ENCODE results near the gene EDN2.

EDN2 gene

DNA sequence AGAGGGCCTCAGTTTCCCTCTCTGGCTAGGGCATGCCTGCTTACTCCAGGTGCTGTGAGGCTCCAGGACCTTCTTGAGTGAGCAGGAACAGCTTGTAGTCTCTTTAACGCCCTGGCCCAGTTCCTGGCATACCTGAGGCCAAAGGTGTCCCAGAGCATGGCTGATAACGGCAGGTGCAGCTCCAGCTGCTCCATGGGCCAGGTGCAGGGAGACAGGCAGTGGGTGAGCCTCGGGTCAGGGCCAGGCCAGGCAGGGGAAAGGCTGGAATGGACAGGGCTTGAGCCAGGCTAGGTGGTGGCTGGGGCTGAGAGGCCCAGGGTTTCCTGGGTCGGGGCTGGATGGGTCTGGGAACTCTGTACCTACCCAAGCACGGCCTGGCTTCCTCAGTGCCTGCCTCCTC, 18.3 kb downstream of the EDN2 start (continued):
- TF ChIP-seq ZNF560 (tag by site-specific recombination; IDR thresholded peaks at IDR 0.05; ENCODE audit: borderline replicate concordance) = no peak

DNA sequence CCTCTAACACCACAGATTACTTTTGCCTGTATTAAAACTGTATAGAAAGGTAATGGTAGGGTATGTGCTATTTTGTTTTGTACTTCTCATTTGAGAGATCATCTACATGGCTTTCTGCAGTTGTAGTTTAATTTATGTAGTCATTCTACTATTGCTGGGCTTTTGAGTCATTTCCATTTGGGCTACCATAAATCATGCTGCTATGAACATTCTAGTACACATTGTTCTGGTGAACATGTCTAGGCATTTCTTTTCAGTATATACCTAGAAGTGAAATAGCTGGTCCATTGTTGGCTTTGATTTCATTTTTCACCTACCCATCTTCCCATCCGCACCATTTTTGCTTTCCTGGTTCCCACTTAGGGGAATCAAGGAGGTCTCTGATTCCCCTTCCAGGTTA, 18.7 kb downstream of the EDN2 start:
- no peak overlapping the region for H3K27ac ChIP-seq (ENCODE audit: extremely low read depth, low read depth, low read length)

More for the DNA sequence above, 18.7 kb downstream of the EDN2 start:
- no peaks in the 10 kb centered on the region for H3K9me3 ChIP-seq (ENCODE audit: control insufficient read depth, insufficient read depth, low read depth, low read length)
- ChIA-PET POLR2A (no interaction called here), CTCF (no interaction called here)
- TF ChIP-seq TCF7L2 (IDR thresholded peaks at IDR 0.05; ENCODE audit: borderline replicate concordance, low read depth, low read length) = no peak
- no peak for TF ChIP-seq ZNF140 (tag by site-specific recombination; IDR thresholded peaks at IDR 0.05)
- no peak for TF ChIP-seq ZSCAN30 (tag by site-specific recombination; IDR thresholded peaks at IDR 0.05)
- TF ChIP-seq, protein P1, sequence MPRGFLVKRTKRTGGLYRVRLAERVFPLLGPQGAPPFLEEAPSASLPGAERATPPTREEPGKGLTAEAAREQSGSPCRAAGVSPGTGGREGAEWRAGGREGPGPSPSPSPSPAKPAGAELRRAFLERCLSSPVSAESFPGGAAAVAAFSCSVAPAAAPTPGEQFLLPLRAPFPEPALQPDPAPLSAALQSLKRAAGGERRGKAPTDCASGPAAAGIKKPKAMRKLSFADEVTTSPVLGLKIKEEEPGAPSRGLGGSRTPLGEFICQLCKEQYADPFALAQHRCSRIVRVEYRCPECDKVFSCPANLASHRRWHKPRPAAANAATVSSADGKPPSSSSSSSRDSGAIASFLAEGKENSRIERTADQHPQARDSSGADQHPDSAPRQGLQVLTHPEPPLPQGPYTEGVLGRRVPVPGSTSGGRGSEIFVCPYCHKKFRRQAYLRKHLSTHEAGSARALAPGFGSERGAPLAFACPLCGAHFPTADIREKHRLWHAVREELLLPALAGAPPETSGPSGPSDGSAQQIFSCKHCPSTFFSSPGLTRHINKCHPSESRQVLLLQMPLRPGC (tag by site-specific recombination; IDR thresholded peaks at IDR 0.05) = no peak
- no peak for TF ChIP-seq ZNF132 (tag by site-specific recombination; IDR thresholded peaks at IDR 0.05; ENCODE audit: borderline replicate concordance)
- no peak for TF ChIP-seq ZNF510 (tag by site-specific recombination; IDR thresholded peaks at IDR 0.05; ENCODE audit: insufficient replicate concordance)
- TF ChIP-seq, protein P2, sequence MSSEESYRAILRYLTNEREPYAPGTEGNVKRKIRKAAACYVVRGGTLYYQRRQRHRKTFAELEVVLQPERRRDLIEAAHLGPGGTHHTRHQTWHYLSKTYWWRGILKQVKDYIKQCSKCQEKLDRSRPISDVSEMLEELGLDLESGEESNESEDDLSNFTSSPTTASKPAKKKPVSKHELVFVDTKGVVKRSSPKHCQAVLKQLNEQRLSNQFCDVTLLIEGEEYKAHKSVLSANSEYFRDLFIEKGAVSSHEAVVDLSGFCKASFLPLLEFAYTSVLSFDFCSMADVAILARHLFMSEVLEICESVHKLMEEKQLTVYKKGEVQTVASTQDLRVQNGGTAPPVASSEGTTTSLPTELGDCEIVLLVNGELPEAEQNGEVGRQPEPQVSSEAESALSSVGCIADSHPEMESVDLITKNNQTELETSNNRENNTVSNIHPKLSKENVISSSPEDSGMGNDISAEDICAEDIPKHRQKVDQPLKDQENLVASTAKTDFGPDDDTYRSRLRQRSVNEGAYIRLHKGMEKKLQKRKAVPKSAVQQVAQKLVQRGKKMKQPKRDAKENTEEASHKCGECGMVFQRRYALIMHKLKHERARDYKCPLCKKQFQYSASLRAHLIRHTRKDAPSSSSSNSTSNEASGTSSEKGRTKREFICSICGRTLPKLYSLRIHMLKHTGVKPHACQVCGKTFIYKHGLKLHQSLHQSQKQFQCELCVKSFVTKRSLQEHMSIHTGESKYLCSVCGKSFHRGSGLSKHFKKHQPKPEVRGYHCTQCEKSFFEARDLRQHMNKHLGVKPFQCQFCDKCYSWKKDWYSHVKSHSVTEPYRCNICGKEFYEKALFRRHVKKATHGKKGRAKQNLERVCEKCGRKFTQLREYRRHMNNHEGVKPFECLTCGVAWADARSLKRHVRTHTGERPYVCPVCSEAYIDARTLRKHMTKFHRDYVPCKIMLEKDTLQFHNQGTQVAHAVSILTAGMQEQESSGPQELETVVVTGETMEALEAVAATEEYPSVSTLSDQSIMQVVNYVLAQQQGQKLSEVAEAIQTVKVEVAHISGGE (tag by site-specific recombination; conservative IDR thresholded peaks at IDR 0.05; ENCODE audit: low read depth) = no peak
- TF ChIP-seq, protein P3, sequence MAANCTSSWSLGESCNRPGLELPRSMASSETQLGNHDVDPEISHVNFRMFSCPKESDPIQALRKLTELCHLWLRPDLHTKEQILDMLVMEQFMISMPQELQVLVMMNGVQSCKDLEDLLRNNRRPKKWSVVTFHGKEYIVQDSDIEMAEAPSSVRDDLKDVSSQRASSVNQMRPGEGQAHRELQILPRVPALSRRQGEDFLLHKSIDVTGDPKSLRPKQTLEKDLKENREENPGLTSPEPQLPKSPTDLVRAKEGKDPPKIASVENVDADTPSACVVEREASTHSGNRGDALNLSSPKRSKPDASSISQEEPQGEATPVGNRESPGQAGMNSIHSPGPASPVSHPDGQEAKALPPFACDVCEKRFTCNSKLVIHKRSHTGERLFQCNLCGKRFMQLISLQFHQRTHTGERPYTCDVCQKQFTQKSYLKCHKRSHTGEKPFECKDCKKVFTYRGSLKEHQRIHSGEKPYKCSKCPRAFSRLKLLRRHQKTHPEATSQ (tag by site-specific recombination; IDR thresholded peaks at IDR 0.05) = no peak
- no peak for TF ChIP-seq ZNF311 (tag by site-specific recombination; IDR thresholded peaks at IDR 0.05; ENCODE audit: borderline replicate concordance)
- no peak for TF ChIP-seq REPIN1 (tag by site-specific recombination; IDR thresholded peaks at IDR 0.05; ENCODE audit: low read depth)
- TF ChIP-seq ZNF16 (tag by site-specific recombination; IDR thresholded peaks at IDR 0.05; ENCODE audit: low read depth) = no peak
- no peak for TF ChIP-seq HOXD13 (CRISPR knock-in tag; IDR thresholded peaks at IDR 0.05; ENCODE audit: borderline replicate concordance)
- no peak for TF ChIP-seq MZF1 (tag by site-specific recombination; IDR thresholded peaks at IDR 0.05; ENCODE audit: borderline replicate concordance)
- TF ChIP-seq ZBTB1 (tag by site-specific recombination; IDR thresholded peaks at IDR 0.05) = no peak
- TF ChIP-seq, protein P4, sequence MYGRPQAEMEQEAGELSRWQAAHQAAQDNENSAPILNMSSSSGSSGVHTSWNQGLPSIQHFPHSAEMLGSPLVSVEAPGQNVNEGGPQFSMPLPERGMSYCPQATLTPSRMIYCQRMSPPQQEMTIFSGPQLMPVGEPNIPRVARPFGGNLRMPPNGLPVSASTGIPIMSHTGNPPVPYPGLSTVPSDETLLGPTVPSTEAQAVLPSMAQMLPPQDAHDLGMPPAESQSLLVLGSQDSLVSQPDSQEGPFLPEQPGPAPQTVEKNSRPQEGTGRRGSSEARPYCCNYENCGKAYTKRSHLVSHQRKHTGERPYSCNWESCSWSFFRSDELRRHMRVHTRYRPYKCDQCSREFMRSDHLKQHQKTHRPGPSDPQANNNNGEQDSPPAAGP (tag by site-specific recombination; IDR thresholded peaks at IDR 0.05) = no peak
- TF ChIP-seq ZNF777 (tag by site-specific recombination; IDR thresholded peaks at IDR 0.05; ENCODE audit: borderline replicate concordance) = no peak
- TF ChIP-seq ZBTB48 (tag by site-specific recombination; IDR thresholded peaks at IDR 0.05) = no peak
- no peak for TF ChIP-seq IKZF3 (tag by site-specific recombination; IDR thresholded peaks at IDR 0.05)
- TF ChIP-seq, protein P5, sequence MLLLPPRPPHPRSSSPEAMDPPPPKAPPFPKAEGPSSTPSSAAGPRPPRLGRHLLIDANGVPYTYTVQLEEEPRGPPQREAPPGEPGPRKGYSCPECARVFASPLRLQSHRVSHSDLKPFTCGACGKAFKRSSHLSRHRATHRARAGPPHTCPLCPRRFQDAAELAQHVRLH (tag by site-specific recombination; IDR thresholded peaks at IDR 0.05) = no peak
- TF ChIP-seq, protein P6, sequence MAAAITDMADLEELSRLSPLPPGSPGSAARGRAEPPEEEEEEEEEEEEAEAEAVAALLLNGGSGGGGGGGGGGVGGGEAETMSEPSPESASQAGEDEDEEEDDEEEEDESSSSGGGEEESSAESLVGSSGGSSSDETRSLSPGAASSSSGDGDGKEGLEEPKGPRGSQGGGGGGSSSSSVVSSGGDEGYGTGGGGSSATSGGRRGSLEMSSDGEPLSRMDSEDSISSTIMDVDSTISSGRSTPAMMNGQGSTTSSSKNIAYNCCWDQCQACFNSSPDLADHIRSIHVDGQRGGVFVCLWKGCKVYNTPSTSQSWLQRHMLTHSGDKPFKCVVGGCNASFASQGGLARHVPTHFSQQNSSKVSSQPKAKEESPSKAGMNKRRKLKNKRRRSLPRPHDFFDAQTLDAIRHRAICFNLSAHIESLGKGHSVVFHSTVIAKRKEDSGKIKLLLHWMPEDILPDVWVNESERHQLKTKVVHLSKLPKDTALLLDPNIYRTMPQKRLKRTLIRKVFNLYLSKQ (tag by site-specific recombination; IDR thresholded peaks at IDR 0.05; ENCODE audit: borderline replicate concordance) = no peak
- H3K4me3 ChIP-seq (ENCODE audit: low read depth, low read length) = no peak overlapping the region
- H3K4me1 ChIP-seq (ENCODE audit: control insufficient read depth, insufficient read depth, low read length) = no peaks in the 10 kb centered on the region
- no peaks in the 10 kb centered on the region for H3K36me3 ChIP-seq (ENCODE audit: control insufficient read depth in 2 of 2, insufficient read depth in 1 of 2, low read length in 2 of 2)

Measured in HEK293 (cell line).